NCI-H82 treated with DMSO at 0.1 percent for 48 hours (cell line): ENCODE results near the gene ALOXE3.

Experiments used
- DNase-seq: peaks from one replicate; lab custom pipeline; 2025; ENCODE audit not compliant: unreplicated experiment; lab: John Stamatoyannopoulos, UW

The ALOXE3 gene

GRCh38 chr17:8154608-8155155, 36.4 kb upstream of the ALOXE3 start:
- DNase-seq = no peak

GRCh38 chr17:8153957-8154607, 35.8 kb upstream of the ALOXE3 start:
- peak; percentile 96 for DNase-seq

GRCh38 chr17:8153525-8153956, 35.2 kb upstream of the ALOXE3 start:
- DNase-seq = peak; percentile 60

GRCh38 chr17:8153031-8153451, 34.7 kb upstream of the ALOXE3 start:
- DNase-seq = no peak

GRCh38 chr17:8152112-8152775, 33.9 kb upstream of the ALOXE3 start, which contains the start of gene PER1:
Gene PER1 (minus strand): TSS chr17:8152404. CDS start chr17:8150706, 1,698 bp downstream.
- peak; percentile 96 for DNase-seq

GRCh38 chr17:8151641-8152111, 33.4 kb upstream of the ALOXE3 start:
- DNase-seq = no peak

GRCh38 chr17:8151120-8151640, 32.9 kb upstream of the ALOXE3 start:
- DNase-seq = peak; percentile 51

- DNase-seq = no peak
Observed at GRCh38 chr17:8150194-8151119, 32.1 kb upstream of the ALOXE3 start.

- DNase-seq = no peak
Observed at GRCh38 chr17:8149419-8150193, 31.3 kb upstream of the ALOXE3 start.

GRCh38 chr17:8148560-8148959, 30.2 kb upstream of the ALOXE3 start:
- no peak for DNase-seq

GRCh38 chr17:8147805-8148404, 29.6 kb upstream of the ALOXE3 start:
- DNase-seq = no peak

- no peak for DNase-seq
Observed at GRCh38 chr17:8147141-8147804, 29.0 kb upstream of the ALOXE3 start.

GRCh38 chr17:8146381-8147140, 28.2 kb upstream of the ALOXE3 start:
- DNase-seq = no peak

GRCh38 chr17:8145811-8146210, 27.5 kb upstream of the ALOXE3 start:
- DNase-seq = no peak

- DNase-seq = no peak
Observed at GRCh38 chr17:8144401-8145231, 26.3 kb upstream of the ALOXE3 start.

GRCh38 chr17:8143581-8144400, 25.5 kb upstream of the ALOXE3 start:
- DNase-seq = no peak
